Measurements from ENCODE around the gene ARID2. TPM values are rescaled to one million over a fixed set of nuclear protein-coding genes. Genes with fewer than 3 reads are reported as not detected.

ARID2 gene
- total RNA-seq, 3 donors from 2014 or later: 31.7 to 72.7 (median 48.8) TPM

- TF ChIP-seq CTCF (IDR thresholded peaks at IDR 0.05): no peak
- no peak for TF ChIP-seq POLR2AphosphoS5 (IDR thresholded peaks at IDR 0.05)
- TF ChIP-seq POLR2A (IDR thresholded peaks at IDR 0.05): no peak
- no peak overlapping the region for H3K27ac ChIP-seq
- intact Hi-C loops (cut with DNase I; ENCODE audit: low total_unique reads): no loop called here
- H3K9me3 ChIP-seq: no peaks in the 10 kb centered on the region
- no peaks in the 10 kb centered on the region for H3K27me3 ChIP-seq
- no peak for DNase-seq (ENCODE audit: low spot score in 2 of 2)
- no peak overlapping the region for H3K4me3 ChIP-seq
- no peaks in the 10 kb centered on the region for H3K36me3 ChIP-seq
- H3K4me1 ChIP-seq: no peaks in the 10 kb centered on the region
Observed at GRCh38 chr12:45785315-45785714, 55.8 kb downstream of the ARID2 start.

GRCh38 chr12:45789025-45789424, 59.5 kb downstream of the ARID2 start:
- no peak overlapping the region for H3K27ac ChIP-seq
- DNase-seq (ENCODE audit: low spot score in 2 of 2): no peak
- no peak overlapping the region for H3K4me3 ChIP-seq
- intact Hi-C loops (cut with DNase I; ENCODE audit: low total_unique reads): no loop called here
- no peaks in the 10 kb centered on the region for H3K27me3 ChIP-seq
- H3K36me3 ChIP-seq: no peaks in the 10 kb centered on the region
- TF ChIP-seq POLR2A (IDR thresholded peaks at IDR 0.05): no peak
- no peak for TF ChIP-seq CTCF (IDR thresholded peaks at IDR 0.05)
- no peak for TF ChIP-seq POLR2AphosphoS5 (IDR thresholded peaks at IDR 0.05)
- H3K9me3 ChIP-seq: no peaks in the 10 kb centered on the region
- H3K4me1 ChIP-seq: no peaks in the 10 kb centered on the region

- no peaks in the 10 kb centered on the region for H3K9me3 ChIP-seq
- intact Hi-C loops (cut with DNase I; ENCODE audit: low total_unique reads): no loop called here
- no peaks in the 10 kb centered on the region for H3K36me3 ChIP-seq
- no peak overlapping the region for H3K4me3 ChIP-seq
- no peak overlapping the region for H3K27ac ChIP-seq
- TF ChIP-seq POLR2A (IDR thresholded peaks at IDR 0.05): no peak
- no peak for TF ChIP-seq POLR2AphosphoS5 (IDR thresholded peaks at IDR 0.05)
- no peak for TF ChIP-seq CTCF (IDR thresholded peaks at IDR 0.05)
- H3K4me1 ChIP-seq: no peaks in the 10 kb centered on the region
- DNase-seq (ENCODE audit: low spot score in 2 of 2): no peak
- H3K27me3 ChIP-seq: no peaks in the 10 kb centered on the region
Observed at GRCh38 chr12:45794422-45794821, 64.9 kb downstream of the ARID2 start.

- Histone ChIP-seq H3K27me3 (no peaks in the 10 kb centered on the region), H3K27ac (no peak overlapping the region), H3K4me1 (no peaks in the 10 kb centered on the region), H3K4me3 (no peak overlapping the region), H3K9me3 (no peaks in the 10 kb centered on the region), H3K36me3 (no peaks in the 10 kb centered on the region)
- no peak for DNase-seq (ENCODE audit: low spot score in 2 of 2)
- TF ChIP-seq POLR2AphosphoS5 (IDR thresholded peaks at IDR 0.05) (no peak), POLR2A (IDR thresholded peaks at IDR 0.05) (no peak), CTCF (IDR thresholded peaks at IDR 0.05) (no peak)
- intact Hi-C loops (cut with DNase I; ENCODE audit: low total_unique reads): loop anchor here (5.0 kb wide), 1 partner anchor 656 kb away; no protein-coding TSS in a partner anchor
Observed at GRCh38 chr12:45801625-45802024, 72.1 kb downstream of the ARID2 start.

- no peaks in the 10 kb centered on the region for H3K27me3 ChIP-seq
- no peaks in the 10 kb centered on the region for H3K36me3 ChIP-seq
- intact Hi-C loops (cut with DNase I; ENCODE audit: low total_unique reads): loop anchor here (5.0 kb wide), 1 partner anchor 654 kb away; no protein-coding TSS in a partner anchor
- H3K4me1 ChIP-seq: no peaks in the 10 kb centered on the region
- H3K9me3 ChIP-seq: no peaks in the 10 kb centered on the region
- no peak for TF ChIP-seq POLR2A (IDR thresholded peaks at IDR 0.05)
- no peak for TF ChIP-seq POLR2AphosphoS5 (IDR thresholded peaks at IDR 0.05)
- TF ChIP-seq CTCF (IDR thresholded peaks at IDR 0.05): no peak
- H3K27ac ChIP-seq: no peak overlapping the region
- DNase-seq (ENCODE audit: low spot score in 2 of 2): no peak
- no peak overlapping the region for H3K4me3 ChIP-seq
Observed at GRCh38 chr12:45803111-45803510, 73.6 kb downstream of the ARID2 start.

Measured in breast epithelium (tissue), 4 donors.